T-cell (primary cell): Measurements from ENCODE around the gene SLC37A1. TPM values are rescaled to one million over a fixed set of nuclear protein-coding genes. Genes with fewer than 3 reads are reported as not detected.
A peak's percentile ranks its signal among the peaks of the same experiment; 100 is the strongest.

Source experiments
- ATAC-seq, 4 experiments: fragments of 200-7000 bp in 3 of 4; fragments of 150-1000 bp in 1 of 4; cut with Tn5 transposase; replicated peaks in 1 of 4; 1 replicate in 3 of 4; 2 replicates in 1 of 4; pipeline ENCODE4 v1.10.0; 2021; ENCODE audit warnings: moderate library complexity in 3 of 4, mild to moderate bottlenecking in 2 of 4, moderate number of reproducible peaks in 1 of 4
- CTCF ChIA-PET, 2 donors: fragments of 300-600 bp; sonication (Branson Sonifier 250); formaldehyde crosslinking; loops; one replicate each; lab custom pipeline; 2022; ENCODE audit warnings: antibody characterized with exemption in 2 of 2; lab: Charles Lee
- POLR2A ChIA-PET, 2 donors: fragments of 300-600 bp; sonication (Branson Sonifier 250); formaldehyde crosslinking; loops; one replicate each; lab custom pipeline; 2022; ENCODE audit warnings: antibody characterized with exemption in 2 of 2; lab: Charles Lee
- DNase-seq, 35 experiments: peaks; one replicate each; pipeline versions ENCODE4 v3.0.0 to v3.0.0-alpha.2; 2013 to 2023
- H3K27ac ChIP-seq: one replicate; pipeline ENCODE4 v1.5.1; 2013; ENCODE audit warnings: low read length
- H3K27me3 ChIP-seq, 2 experiments: replicated peaks in 1 of 2; 1 replicate in 1 of 2; 2 replicates in 1 of 2; pipeline versions ENCODE4 v1.6.1 to v1.7.0; 2013; ENCODE audit warnings: low read length in 1 of 2, mixed read lengths in 1 of 2; ENCODE audit not compliant: control insufficient read depth in 2 of 2, insufficient read depth in 2 of 2; ENCODE audit errors: extremely low read depth in 1 of 2
- H3K36me3 ChIP-seq, 2 donors: 1 replicate in 1 of 2; 2 replicates in 1 of 2; pipeline versions ENCODE4 v1.6.1 to v1.7.0; 2013; ENCODE audit warnings: low read length in 1 of 2; ENCODE audit not compliant: control insufficient read depth in 2 of 2, insufficient read depth in 1 of 2; ENCODE audit errors: extremely low read depth in 1 of 2
- H3K4me1 ChIP-seq, 2 experiments: 1 replicate in 1 of 2; 2 replicates in 1 of 2; pipeline versions ENCODE4 v1.6.1 to v1.7.0; 2013; ENCODE audit warnings: low read length in 2 of 2, mixed read lengths in 1 of 2; ENCODE audit not compliant: insufficient read depth in 2 of 2, control insufficient read depth in 1 of 2; ENCODE audit errors: extremely low read depth in 1 of 2
- H3K4me3 ChIP-seq, 2 donors: 1 replicate in 1 of 2; 2 replicates in 1 of 2; pipeline versions ENCODE4 v1.5.1 to v1.7.0; 2013; ENCODE audit warnings: mild to moderate bottlenecking in 2 of 2, low read length in 1 of 2, moderate library complexity in 1 of 2; ENCODE audit not compliant: control insufficient read depth in 1 of 2; ENCODE audit errors: extremely low read depth in 1 of 2
- H3K9me3 ChIP-seq: 2 replicates; pipeline ENCODE4 v1.7.0; 2013
- H3K27ac Mint-ChIP-seq, 2 donors: one replicate each; pipeline ENCODE4 v1.8.0; 2020 to 2021; ENCODE audit warnings: mild to moderate bottlenecking in 2 of 2, mixed read lengths in 2 of 2
- H3K27me3 Mint-ChIP-seq, 2 donors: one replicate each; pipeline ENCODE4 v1.8.0; 2021 to 2022; ENCODE audit warnings: mixed read lengths in 2 of 2
- H3K36me3 Mint-ChIP-seq: one replicate; pipeline ENCODE4 v1.8.0; 2021; ENCODE audit warnings: mixed read lengths
- H3K4me1 Mint-ChIP-seq, 3 donors: one replicate each; pipeline ENCODE4 v1.8.0; 2020 to 2022; ENCODE audit warnings: mixed read lengths in 3 of 3, mild to moderate bottlenecking in 1 of 3
- H3K4me3 Mint-ChIP-seq, 3 donors: one replicate each; pipeline ENCODE4 v1.8.0; 2020 to 2022; ENCODE audit warnings: mild to moderate bottlenecking in 3 of 3, mixed read lengths in 3 of 3, moderate library complexity in 3 of 3
- H3K9me3 Mint-ChIP-seq, 3 donors: one replicate each; pipeline ENCODE4 v1.8.0; 2020 to 2022; ENCODE audit warnings: mixed read lengths in 3 of 3
- WGBS: methylation state at CpG from one replicate; pipeline ENCODE4 v1.1.5; 2013; ENCODE audit warnings: missing lambda C conversion rate; ENCODE audit not compliant: insufficient coverage; 5-methylcytosine and 5-hydroxymethylcytosine counted together
- total RNA-seq, 35 experiments: library from RNA in 6 of 35; stranded (reverse) in 6 of 35; fragments of 120-200 nt in 1 of 35; gene quantifications; one replicate each; pipeline versions ENCODE4 v1.2.1 to v1.2.4 and lab custom pipeline; 2013 to 2026

The SLC37A1 gene
- total RNA-seq, 5 donors from 2014 or later (not counting 1 experiment from before 2014, with no cell fraction given): 18.7 to 26.3 (median 22.6) TPM

- Mint-ChIP-seq H3K4me1 (no peaks in the 10 kb centered on the region), H3K4me3 (no peak overlapping the region), H3K36me3 (peaks cover 53% of the 10 kb centered on the region), H3K27me3 (no peaks in the 10 kb centered on the region), H3K9me3 (no peaks in the 10 kb centered on the region), H3K27ac (no peak overlapping the region)
- Histone ChIP-seq H3K9me3 (no peaks in the 10 kb centered on the region), H3K4me1 (no peaks in the 10 kb centered on the region), H3K27me3 (no peaks in the 10 kb centered on the region), H3K27ac (no peak overlapping the region), H3K4me3 (no peak overlapping the region), H3K36me3 (peaks cover 20 to 36% of the 10 kb centered on the region in 2 donors)
- DNase-seq (no peak), ATAC-seq (no peak)
- ChIA-PET POLR2A (no interaction called here), CTCF (no interaction called here)
- 95% methylated on average over 6 of the region's 9 CpGs for WGBS
Observed at GRCh38 chr21:42570362-42570761, 56.7 kb downstream of the SLC37A1 start.

- H3K27ac ChIP-seq: no peak overlapping the region
- ChIA-PET CTCF (no interaction called here), POLR2A (interaction anchor here in 1 of 2 donors (0.5 kb wide), 1 partner anchor 1686 kb away, joined by 7 read pairs; no protein-coding TSS in a partner anchor)
- H3K36me3 ChIP-seq: peaks cover 22 to 39% of the 10 kb centered on the region in 2 donors
- no peaks in the 10 kb centered on the region for H3K27me3 ChIP-seq
- 90% methylated on average over 18 of the region's 20 CpGs for WGBS
- no peaks in the 10 kb centered on the region for H3K9me3 ChIP-seq
- no peaks in the 10 kb centered on the region for H3K4me1 ChIP-seq
- H3K27ac Mint-ChIP-seq: no peak overlapping the region
- no peak overlapping the region for H3K4me3 ChIP-seq
- no peaks in the 10 kb centered on the region for H3K27me3 Mint-ChIP-seq
- H3K36me3 Mint-ChIP-seq: peaks cover 56% of the 10 kb centered on the region
- ATAC-seq: no peak
- H3K9me3 Mint-ChIP-seq: peaks cover 0 to 2% (median under 1%) of the 10 kb centered on the region in 3 donors
- H3K4me1 Mint-ChIP-seq: no peaks in the 10 kb centered on the region
- DNase-seq: peak in 1 of 35 experiments; percentile 15
- H3K4me3 Mint-ChIP-seq: no peak overlapping the region
Observed at GRCh38 chr21:42570841-42571387, 57.3 kb downstream of the SLC37A1 start.

GRCh38 chr21:42571391-42572150, 57.9 kb downstream of the SLC37A1 start:
- Mint-ChIP-seq H3K4me3 (no peak overlapping the region), H3K27ac (no peak overlapping the region), H3K36me3 (peaks cover 61% of the 10 kb centered on the region), H3K27me3 (no peaks in the 10 kb centered on the region), H3K4me1 (no peaks in the 10 kb centered on the region), H3K9me3 (peaks cover 2 to 8% (median 6%) of the 10 kb centered on the region in 3 donors)
- Histone ChIP-seq H3K4me1 (no peaks in the 10 kb centered on the region), H3K27me3 (no peaks in the 10 kb centered on the region), H3K27ac (no peak overlapping the region), H3K36me3 (peaks cover 18 to 39% of the 10 kb centered on the region in 2 donors), H3K9me3 (peaks cover 3% of the 10 kb centered on the region), H3K4me3 (no peak overlapping the region)
- 89% methylated on average over 16 of the region's 20 CpGs for WGBS
- CTCF ChIA-PET: no interaction called here
- ATAC-seq (no peak), DNase-seq (peak in 1 of 35 experiments; percentile 11)
- POLR2A ChIA-PET: interaction anchor here in 1 of 2 donors (0.5 kb wide), 1 partner anchor 1685 kb away, joined by 7 read pairs; no protein-coding TSS in a partner anchor

- H3K27me3 ChIP-seq: no peaks in the 10 kb centered on the region
- peaks cover 5% of the 10 kb centered on the region for H3K9me3 ChIP-seq
- ChIA-PET POLR2A (no interaction called here), CTCF (no interaction called here)
- WGBS: 96% methylated on average over 5 of the region's 12 CpGs
- peaks cover 10 to 30% of the 10 kb centered on the region in 2 donors for H3K36me3 ChIP-seq
- no peak for ATAC-seq
- H3K27ac ChIP-seq: no peak overlapping the region
- Mint-ChIP-seq H3K4me1 (no peaks in the 10 kb centered on the region), H3K9me3 (peaks cover 5 to 12% (median 9%) of the 10 kb centered on the region in 3 donors), H3K27me3 (no peaks in the 10 kb centered on the region), H3K36me3 (peaks cover 63% of the 10 kb centered on the region), H3K4me3 (no peak overlapping the region), H3K27ac (no peak overlapping the region)
- H3K4me1 ChIP-seq: no peaks in the 10 kb centered on the region
- peak in 1 of 35 experiments; percentile 19 for DNase-seq
- H3K4me3 ChIP-seq: no peak overlapping the region
Observed at GRCh38 chr21:42572906-42573495, 59.3 kb downstream of the SLC37A1 start.

- Histone ChIP-seq H3K9me3 (peaks cover 5% of the 10 kb centered on the region), H3K4me3 (no peak overlapping the region), H3K36me3 (peaks cover 10 to 20% of the 10 kb centered on the region in 2 donors), H3K4me1 (no peaks in the 10 kb centered on the region), H3K27me3 (no peaks in the 10 kb centered on the region), H3K27ac (no peak overlapping the region)
- H3K9me3 Mint-ChIP-seq: peaks cover 5 to 12% (median 9%) of the 10 kb centered on the region in 3 donors
- ATAC-seq (no peak), DNase-seq (no peak)
- ChIA-PET POLR2A (no interaction called here), CTCF (no interaction called here)
- H3K36me3 Mint-ChIP-seq: peaks cover 62% of the 10 kb centered on the region
- no peaks in the 10 kb centered on the region for H3K4me1 Mint-ChIP-seq
- WGBS: 95% methylated on average over 4 of the region's 7 CpGs
- H3K27me3 Mint-ChIP-seq: no peaks in the 10 kb centered on the region
- no peak overlapping the region for H3K27ac Mint-ChIP-seq
- no peak overlapping the region for H3K4me3 Mint-ChIP-seq
Observed at GRCh38 chr21:42574234-42575027, 60.8 kb downstream of the SLC37A1 start.

GRCh38 chr21:42575111-42575510, 61.5 kb downstream of the SLC37A1 start:
- Histone ChIP-seq H3K27me3 (no peaks in the 10 kb centered on the region), H3K36me3 (peaks cover 10 to 17% of the 10 kb centered on the region in 2 donors), H3K9me3 (peaks cover 5% of the 10 kb centered on the region), H3K4me1 (no peaks in the 10 kb centered on the region), H3K4me3 (no peak overlapping the region), H3K27ac (no peak overlapping the region)
- peaks cover 60% of the 10 kb centered on the region for H3K36me3 Mint-ChIP-seq
- no peaks in the 10 kb centered on the region for H3K27me3 Mint-ChIP-seq
- 100% methylated on average over 2 of the region's 8 CpGs for WGBS
- no peaks in the 10 kb centered on the region for H3K4me1 Mint-ChIP-seq
- H3K4me3 Mint-ChIP-seq: no peak overlapping the region
- CTCF ChIA-PET: no interaction called here
- POLR2A ChIA-PET: no interaction called here
- peaks cover 5 to 12% (median 9%) of the 10 kb centered on the region in 3 donors for H3K9me3 Mint-ChIP-seq
- ATAC-seq: no peak
- no peak overlapping the region for H3K27ac Mint-ChIP-seq
- DNase-seq: no peak
